ENCODE results near the gene KATNAL1.
A peak's percentile ranks its signal among the peaks of the same experiment; 100 is the strongest.

KATNAL1 gene

DNA sequence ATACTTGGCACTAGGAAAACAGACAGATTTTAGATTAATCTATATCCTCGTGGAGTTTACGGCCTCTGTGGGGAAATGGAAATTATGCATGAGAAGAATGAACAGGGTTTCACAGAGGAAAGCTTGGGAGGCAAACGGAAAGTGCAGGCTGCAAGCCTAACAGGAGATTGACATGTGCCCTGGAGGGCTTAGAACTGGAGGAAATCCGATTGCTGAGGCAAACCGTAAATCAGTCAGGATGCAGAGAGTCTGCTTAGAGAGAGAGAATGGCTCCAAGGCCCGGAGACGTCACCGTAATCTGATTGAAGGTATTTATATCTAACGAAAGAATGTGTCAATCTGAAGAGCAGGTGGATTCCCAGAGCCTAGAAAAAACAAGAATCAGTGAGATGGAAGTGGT, 143.2 kb downstream of the KATNAL1 start:
- no peak for DNase-seq (ENCODE audit: low read depth in 2 of 2)

DNA sequence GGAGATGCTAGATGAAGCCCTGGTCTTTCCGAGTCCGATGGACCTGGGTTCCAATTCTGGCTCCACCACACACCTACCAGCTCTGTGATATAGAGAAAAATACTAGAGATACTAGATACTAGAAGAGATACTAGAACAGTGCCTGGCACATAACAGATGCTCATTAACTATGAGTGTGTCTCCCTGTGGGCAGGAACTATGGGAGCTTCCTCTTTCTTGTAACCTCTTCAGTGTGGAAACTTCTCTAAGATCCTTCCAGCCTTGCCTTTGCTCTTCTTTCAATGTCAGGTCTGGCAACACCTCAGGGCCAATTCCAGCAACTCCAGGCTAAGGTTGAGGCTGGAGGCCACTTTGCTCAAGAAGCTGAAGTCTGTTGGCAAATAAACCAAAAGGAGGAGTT, 143.9 kb downstream of the KATNAL1 start:
- DNase-seq (ENCODE audit: low read depth in 2 of 2) = no peak

DNA sequence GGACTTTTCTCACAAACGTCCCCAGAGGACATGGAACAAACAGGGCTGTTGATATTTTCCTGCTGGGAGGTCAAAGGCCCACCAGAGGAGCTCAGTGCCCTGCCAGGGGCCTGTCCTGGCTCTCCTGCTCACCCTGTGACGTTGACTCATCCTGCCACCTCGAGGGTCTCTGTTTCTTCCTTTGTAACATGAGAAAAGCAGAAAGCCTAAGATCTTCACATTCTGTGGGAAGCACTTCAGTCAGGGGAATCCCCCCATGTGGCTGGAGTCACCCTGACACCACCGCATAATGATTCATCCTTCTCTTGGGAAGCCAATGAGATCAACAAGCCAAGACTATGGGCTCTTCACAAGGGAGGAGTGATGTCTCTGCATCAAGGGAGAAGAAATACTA, 147.9 kb downstream of the KATNAL1 start:
- peak; percentile 49 to 51 for DNase-seq (ENCODE audit: low read depth in 2 of 2)

DNA sequence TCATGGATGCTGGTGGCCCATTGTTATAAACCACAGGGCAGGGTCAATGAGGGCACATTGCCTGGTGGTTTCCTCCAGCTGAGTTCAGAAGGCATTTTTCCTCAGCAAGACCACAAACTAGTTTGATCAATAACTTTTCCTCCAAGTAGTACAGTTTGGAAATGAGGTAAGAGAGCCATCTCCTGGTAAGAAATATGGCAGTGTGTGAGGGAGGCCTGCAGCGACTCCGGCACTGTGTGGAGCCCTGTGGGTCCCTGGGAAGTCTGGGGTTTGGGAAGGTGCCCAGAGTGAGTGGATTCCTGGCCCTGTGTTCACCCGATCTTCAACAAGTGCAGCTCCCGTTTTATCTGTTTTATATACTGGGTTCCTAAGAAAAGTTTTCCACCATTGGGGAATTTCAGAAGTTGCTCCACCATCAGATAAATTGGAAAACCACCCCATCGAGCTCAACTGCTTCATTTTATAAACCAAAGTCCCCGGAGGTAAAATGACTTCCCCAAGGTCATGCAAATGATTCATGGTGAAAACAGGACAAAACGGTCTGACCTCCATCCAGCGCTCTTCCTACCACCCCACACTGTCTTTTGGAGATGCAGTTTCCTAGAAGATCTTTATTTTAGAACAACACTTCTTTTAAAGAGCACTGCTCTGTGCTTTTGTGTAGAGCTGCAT, 148.4 kb downstream of the KATNAL1 start:
- no peak for DNase-seq (ENCODE audit: low read depth in 2 of 2)

DNA sequence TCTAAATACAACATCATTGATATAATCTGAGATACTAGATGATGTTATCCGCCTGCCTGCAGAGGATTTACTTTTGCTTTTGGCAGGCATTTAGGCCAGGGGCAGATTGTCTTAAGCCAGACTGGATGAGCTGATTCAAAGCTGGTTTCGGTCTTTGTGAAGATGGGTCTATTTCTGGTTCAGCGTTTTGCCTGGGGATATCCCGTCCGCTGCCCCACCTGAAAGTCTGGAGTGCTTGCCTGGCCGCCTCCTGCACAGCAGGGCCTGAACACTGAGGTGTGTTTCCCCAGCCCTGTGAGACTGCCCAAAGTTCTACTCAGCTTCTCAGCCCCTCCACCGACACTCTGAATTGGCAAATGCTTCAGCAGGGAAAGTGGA, 149.7 kb downstream of the KATNAL1 start:
- DNase-seq (ENCODE audit: low read depth in 2 of 2) = no peak

DNA sequence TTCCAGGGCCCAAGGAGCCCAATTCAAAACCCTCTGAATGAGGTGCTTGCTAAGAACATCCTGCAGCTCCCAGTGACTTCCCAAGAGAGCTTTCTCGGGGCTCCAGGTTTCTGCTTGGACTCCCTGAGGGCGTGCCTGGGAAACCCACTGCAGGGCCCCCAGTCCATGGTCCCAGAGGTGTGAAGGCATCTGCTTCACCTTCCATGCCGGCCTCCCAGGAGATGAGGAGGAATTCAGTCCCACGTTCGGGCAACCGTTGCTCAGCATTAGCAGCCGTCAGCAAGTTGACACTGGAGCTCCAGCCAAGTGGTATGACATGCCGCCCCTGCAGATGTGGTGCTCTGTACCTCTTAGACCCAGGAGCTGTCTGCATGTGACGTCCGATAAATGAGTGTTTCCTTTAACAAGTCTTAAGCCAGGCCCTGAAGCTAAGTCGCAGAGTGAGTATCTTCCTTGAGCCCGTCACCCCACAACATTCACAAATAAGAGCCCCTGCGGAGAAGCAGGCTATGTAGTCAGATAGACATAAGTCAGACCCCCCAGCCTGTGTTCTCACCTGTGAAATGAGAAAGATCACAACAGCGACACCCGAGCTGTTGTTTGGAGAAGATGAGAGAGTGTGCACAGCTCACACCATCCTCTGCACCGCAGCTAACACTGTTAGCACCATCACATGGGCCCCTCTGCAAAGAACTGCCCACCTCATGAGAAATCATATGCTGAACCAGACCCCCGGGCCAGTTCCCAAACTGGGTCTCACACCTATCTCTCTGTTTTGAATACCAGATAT, 150.3 kb downstream of the KATNAL1 start:
- DNase-seq (ENCODE audit: low read depth in 2 of 2) = no peak

DNA sequence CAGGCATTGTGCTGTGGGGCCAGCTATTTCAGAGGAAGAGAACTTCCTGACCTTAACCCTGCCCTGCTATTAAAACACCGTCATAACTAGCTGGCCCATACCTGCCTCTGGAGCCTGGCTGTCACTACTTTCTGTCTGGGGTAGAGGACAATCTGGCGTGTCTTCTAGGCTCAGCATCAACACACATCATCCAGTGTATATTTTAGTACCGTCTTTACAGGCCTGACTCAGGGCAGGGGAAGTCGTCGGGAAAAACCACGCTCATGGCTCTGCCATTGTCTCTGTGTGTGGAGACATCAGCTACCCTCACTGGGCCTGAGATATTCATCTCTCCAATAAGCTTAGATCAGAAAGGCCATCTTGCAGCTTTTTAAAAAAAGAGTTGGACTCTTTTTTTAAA, 151.1 kb downstream of the KATNAL1 start:
- no peak for DNase-seq (ENCODE audit: low read depth in 2 of 2)

DNA sequence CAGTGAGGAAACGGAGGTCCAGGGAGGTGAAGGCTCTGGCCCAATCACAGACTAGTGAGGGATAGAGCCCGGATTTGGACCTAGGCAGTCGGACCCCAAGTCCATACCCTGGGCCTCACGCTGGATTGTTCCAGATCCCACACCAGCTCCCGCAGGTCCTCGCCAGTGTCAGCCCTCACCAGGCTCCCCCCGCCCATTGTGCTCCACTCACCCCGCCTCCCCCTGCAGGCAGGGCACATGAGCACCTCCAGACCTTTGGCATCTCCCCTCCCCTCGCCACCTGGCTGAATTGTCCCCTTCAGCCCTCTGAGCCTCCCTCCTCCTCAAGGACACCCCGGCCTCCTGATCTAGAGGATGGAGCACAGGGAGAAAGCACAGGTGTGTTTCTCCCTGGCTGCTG, 152.4 kb downstream of the KATNAL1 start:
- DNase-seq (ENCODE audit: low read depth in 2 of 2) = no peak

DNA sequence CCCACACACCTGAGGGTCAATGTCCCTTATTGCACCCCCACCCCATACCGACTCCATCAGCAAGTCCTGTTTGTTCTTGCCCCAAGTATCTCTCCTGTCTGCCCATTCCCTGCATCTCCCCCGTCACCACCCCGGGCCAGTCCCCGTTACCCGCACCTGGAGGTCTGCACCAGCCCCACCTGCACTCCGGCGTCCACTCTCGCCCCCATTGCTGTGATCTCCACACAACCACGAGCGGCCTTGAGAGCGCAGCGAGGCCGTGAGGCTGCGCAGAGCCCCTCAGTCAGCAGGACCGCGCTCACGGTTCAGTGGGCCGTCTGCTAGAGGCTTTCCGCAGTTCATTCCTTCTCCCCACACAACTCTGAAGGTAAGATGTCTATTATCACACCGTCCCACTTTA, 152.8 kb downstream of the KATNAL1 start:
- DNase-seq (ENCODE audit: low read depth in 2 of 2) = no peak

DNA sequence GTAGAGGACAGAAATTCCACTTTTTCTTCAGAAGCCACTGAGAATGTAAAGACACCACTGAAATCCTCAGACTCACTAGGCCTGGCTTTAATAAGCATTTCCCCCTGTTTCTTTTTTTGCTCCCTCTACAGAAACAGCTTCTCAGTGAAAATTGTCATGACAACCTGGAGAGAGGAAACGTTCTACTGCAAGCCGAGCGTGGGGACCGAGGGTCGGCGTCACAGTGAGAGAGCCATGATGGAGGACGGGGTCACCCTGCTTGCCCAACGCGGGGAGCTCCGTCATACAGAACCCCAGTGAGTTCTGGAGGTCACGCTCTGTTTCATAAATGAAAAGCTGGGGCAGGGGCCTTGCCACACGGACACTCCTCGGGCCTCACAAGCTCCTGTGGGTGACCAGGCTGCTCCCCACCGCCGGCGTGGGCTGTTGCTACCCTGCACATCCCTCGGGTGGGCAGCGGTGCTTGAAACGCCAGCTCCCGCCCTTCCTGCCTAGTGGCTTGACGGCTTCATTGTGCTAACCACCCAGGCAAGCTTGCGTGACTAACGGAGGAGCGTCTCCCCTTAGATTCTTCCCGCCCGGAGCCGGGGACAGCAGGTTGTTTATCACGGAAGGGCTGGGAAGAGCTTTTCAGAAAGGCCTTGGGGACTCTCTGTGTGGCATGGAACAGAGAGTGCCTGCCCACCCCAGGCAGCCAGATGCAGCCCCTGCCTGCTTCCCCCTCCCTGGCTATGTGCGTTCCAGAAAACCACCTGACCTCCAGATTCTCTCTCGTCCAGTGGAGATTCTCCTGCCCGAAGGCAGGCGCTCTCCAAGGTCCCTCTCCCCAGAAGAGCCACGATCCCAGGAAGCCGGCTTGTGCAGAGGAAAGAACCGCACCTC, 153.6 kb downstream of the KATNAL1 start:
- no peak for DNase-seq (ENCODE audit: low read depth in 2 of 2)
